ENCODE data around the gene FBXO45.
A peak's percentile ranks its signal among the peaks of the same experiment; 100 is the strongest.
"Not testable (repeated sequence)": the region's sequence is repeated elsewhere in the genome, so short reads cannot be mapped to it uniquely, and the experiment has no call there.

Gene FBXO45

GRCh38 chr3:196557236-196557635, 11.2 kb upstream of the FBXO45 start:
- DNase-seq (ENCODE audit: low read depth in 3 of 3) = no peak

DNA sequence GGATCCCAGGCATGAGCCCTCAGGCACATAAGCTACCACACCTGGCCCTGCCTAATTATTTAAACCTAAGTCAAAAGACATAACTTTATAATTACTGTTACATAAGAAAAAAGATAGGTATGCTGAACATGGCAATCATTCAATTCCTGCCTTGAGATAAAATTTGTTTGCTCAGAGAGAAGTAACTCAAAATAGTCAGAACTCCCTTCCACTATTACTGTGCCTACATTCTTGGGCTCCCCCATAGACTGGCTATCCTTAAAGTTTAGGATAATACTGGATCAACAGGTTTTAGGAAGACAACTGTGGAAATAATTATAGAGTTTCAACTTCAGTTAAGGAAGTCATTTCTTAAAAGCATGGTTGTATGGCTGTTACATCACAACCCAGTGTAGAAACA, 10.0 kb upstream of the FBXO45 start:
- no peak for DNase-seq (ENCODE audit: low read depth in 3 of 3)

- no peak for DNase-seq (ENCODE audit: low read depth in 3 of 3)
Measured at GRCh38 chr3:196559826-196560225, 8.6 kb upstream of the FBXO45 start.

DNA sequence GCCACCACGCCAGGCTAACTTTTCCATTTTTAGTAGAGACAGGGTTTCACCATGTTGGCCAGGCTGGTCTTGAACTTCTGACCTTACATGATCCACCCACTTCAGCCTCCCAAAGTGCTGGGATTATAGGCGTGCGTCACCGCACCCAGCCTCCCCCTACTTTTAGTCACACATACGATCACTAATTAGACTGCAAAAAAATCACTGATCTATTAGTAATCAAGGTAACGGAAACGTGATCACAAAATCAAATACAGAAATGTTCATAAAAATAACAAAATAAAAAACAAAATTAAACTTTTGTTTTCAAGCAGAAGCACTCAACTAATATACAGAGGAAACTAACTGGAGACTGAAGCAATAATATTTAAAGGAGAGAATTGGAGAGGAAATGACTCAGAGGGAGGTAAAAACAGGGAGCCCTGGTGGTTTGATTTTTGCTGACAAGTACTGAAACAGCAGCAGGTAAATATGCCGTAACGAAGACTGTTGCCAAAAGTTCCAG, 4.7 kb upstream of the FBXO45 start:
- peak in 1 of 3 experiments; percentile 6 for DNase-seq (ENCODE audit: low read depth in 3 of 3)

- DNase-seq (ENCODE audit: low read depth in 3 of 3) = peak in 2 of 3 experiments; percentile 5 to 17
Measured at GRCh38 chr3:196569003-196569516, 600 bp downstream of the FBXO45 start.

DNA sequence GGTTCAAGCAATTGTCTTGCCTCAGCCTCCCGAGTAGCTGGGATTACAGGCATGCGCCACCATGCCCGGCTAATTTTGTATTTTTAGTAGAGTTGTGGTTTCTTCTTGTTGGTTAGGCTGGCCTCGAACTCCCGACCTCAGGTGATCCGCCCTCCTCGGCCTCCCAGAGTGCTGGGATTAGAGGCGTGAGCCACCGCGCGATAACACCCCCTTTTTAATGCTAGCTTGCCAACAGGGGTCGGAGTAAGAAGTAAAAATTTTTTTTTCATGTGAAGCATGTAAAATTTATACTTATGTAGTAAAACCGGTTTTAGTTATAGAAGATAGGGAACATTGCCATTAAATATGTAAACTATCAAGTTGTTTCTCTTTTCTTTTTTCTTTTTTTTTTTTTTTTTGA, 1.9 kb downstream of the FBXO45 start:
- not testable (repeated sequence) for DNase-seq (ENCODE audit: low read depth in 3 of 3)

GRCh38 chr3:196572389-196572788, 3.9 kb downstream of the FBXO45 start:
- DNase-seq (ENCODE audit: low read depth in 3 of 3) = no peak

DNA sequence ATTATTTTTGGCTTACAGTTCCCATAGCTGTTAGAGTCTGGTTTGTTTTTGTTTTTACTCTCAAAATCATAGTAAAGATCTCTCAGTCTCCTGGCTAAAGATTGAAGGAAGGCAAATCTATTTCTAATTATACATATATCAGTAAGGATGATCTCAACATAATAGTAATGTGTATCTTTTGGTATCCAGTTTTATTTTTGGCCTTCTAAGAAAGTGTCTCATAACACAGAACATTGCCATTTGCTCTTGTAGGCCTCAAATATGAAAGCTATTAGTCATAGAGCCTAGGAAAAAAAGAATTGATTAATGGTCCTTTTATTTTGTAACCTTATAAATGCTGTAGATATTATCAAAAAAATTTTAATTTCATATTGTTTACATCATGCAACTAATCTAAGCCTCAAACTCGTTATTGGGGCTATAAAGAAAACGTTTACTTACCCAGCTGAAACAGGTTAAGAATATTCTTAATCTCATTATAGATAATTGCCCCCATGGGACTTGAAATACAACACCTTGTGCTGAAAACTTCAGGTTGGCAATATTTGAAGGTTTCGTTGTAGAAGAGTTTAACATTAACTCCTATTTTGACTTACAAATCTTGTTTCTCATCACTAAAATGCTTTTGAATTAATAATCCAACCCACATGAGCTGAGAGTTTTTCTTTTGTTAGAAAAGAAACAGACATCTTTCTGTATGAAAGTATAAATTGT, 16.7 kb downstream of the FBXO45 start:
- no peak for DNase-seq (ENCODE audit: low read depth in 3 of 3)

DNA sequence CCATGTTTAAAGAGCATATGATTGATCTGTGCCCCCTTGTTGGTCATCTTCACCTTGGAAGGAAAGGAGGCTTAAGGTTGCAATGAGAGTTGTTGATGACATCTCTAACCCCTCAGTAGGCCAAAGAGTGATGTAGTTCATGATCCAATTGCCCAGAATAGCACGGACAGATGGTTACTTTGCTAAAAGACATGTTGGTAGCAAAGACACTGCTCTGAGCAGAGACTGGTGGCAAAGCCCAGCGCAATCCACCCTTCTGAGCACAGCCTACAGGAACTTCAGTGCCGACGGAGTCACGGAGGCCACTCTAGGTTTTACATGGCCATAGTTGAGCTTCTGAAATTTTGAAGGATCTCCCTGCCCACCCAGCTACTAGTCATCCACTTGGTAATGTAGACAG, 21.8 kb downstream of the FBXO45 start:
- no peak for DNase-seq (ENCODE audit: low read depth in 3 of 3)

DNA sequence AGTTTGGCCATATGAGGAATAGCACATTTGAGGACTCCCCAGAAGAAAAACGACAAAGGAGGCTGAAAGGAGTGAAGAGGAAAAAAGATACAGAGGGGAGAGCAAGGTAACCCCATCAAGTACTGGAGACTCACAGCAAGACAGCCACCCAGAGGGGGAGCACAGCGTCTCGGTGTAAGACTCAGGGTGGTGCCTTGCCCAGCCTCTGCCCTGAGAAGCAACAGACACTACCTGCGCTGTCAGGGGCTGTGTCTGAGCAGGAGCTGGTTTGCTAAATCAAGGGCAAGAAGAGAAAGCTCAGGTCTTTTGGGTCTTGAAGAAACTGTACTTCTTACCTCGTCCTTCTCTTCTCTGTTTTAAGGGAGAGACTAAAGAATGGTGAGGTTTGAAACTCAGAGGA, 27.9 kb downstream of the FBXO45 start:
- DNase-seq (ENCODE audit: low read depth in 3 of 3) = no peak

DNA sequence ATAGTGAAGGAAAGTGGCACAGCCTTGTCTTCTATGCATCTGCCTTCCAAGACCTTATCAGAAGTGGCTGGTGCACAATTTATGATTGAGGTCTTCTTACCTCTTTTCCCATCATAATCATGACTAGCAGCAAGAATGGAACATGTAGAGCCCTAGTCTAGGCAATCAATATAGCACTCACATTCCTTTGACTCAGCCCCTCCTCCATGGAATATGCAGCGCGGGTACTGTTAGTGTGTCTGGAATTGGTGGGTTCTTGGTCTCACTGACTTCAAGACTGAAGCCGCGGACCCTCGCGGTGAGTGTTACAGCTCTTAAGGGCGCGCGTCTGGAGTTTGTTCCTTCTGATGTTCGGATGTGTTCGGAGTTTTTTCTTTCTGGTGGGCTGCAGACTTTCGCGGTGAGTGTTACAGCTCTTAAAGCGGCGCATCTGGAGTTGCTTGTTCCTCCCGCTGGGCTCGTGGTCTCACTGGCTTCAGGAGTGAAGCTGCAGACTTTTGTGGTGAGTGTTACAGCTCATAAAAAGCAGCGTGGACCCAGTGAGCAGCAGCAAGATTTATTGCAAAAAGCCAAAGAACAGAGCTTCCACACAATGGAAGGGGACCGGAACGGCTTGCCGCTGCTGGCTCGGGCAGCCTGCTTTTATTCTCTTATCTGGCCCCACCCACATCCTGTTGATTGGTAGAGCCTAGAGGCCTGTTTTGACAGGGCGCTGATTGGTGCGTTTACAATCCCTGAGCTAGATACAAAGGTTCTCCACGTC, 29.7 kb downstream of the FBXO45 start:
- DNase-seq (ENCODE audit: low read depth in 3 of 3) = not testable (repeated sequence)

GRCh38 chr3:196599734-196600128, 31.3 kb downstream of the FBXO45 start:
- DNase-seq (ENCODE audit: low read depth in 3 of 3) = no peak

GRCh38 chr3:196600359-196600758, 31.9 kb downstream of the FBXO45 start:
- no peak for DNase-seq (ENCODE audit: low read depth in 3 of 3)

DNA sequence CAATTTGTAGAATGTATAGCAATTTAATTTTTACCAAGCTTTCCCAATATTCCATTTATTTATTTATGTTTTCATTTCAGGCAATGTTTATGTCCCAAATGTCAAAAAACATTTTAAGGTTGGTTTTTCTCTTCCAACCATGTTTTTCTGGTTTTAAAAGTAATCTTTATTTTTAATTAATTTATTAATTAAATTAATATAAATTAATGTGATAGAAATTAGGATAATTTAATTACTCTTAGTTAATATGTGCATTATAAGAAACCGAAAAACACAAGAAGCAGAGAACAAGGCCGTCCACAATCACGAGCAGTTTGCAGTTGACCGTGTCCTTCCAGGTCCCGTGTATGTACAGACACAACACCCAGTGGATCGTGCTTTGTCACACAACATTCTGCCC, 34.2 kb downstream of the FBXO45 start:
- no peak for DNase-seq (ENCODE audit: low read depth in 3 of 3)

DNA sequence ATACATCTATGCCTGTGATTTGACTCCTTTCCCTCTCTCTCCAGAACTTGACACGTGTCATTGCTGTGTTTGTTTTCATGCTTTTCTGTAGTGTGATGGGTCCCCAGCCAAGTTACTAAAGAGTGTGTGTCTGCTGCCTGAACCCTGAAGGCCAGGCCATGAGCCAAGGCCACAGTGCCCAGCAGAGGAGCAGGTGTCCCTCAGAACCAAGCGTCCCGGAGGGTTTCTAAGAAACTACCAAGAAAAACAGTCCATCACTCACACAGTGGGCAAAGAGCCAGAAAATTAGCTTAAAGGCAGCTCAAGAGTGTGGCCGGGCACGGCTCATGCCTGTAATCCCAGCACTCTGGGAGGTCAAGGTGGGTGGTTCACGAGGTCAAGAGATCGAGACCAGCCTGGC, 35.2 kb downstream of the FBXO45 start:
- DNase-seq (ENCODE audit: low read depth in 3 of 3) = no peak

DNA sequence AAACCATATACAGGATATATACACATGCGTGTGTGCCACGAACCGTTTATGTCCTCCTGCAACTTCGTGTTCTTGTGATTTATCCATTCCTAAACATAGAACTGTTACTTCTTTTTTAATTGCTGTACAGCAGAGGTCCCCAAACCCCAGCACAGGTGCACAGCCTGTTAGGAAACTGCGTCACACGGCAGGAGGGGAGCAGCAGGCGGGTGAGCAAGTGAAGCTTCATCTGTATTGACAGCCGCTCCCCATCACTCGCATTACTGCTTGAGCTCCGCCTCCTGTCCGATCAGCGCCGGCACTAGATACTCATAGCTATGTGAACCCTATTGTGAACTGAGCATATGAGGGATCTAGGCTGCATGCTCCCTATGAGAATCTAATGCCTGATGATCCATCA, 36.1 kb downstream of the FBXO45 start:
- DNase-seq (ENCODE audit: low read depth in 3 of 3) = peak in 2 of 3 experiments; percentile 35 to 36

- DNase-seq (ENCODE audit: low read depth in 3 of 3) = no peak
Measured at GRCh38 chr3:196608693-196609092, 40.2 kb downstream of the FBXO45 start.

GRCh38 chr3:196609343-196609775, 40.9 kb downstream of the FBXO45 start:
- DNase-seq (ENCODE audit: low read depth in 3 of 3) = peak; percentile 88 to 96 (median 93)

DNA sequence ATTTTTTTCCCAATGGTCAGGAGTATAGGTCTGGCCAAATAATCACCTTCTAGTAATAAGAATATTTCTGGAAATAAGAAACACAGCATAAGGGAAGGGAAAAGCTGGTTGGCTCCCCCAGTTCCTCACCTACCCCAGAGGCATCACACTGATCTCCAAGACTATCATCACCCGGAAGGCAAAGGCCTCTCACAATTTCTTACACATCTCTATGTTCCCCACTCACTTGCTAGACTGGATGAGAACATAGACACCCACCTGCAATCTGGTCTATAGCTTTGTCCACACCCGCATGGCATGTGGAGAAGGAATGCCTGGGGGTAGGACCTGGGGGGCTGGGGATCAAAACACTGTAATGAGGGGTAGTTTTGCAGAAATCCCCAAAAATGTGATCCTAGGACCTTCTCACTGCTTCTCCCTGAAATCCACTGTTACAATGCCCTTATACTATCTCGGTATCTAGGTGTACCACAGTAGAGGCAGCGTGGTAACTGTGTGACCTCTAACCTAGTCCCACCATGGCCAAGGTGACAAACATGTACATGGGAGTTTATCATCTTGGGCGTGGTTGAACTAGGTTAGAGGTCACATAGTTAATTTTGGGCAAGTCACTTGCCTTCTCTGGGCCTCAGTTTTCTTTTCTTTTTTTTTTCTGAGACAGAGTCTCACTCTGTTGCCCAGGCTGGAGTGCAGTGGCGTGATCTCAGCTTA, 41.5 kb downstream of the FBXO45 start:
- no peak for DNase-seq (ENCODE audit: low read depth in 3 of 3)

DNA sequence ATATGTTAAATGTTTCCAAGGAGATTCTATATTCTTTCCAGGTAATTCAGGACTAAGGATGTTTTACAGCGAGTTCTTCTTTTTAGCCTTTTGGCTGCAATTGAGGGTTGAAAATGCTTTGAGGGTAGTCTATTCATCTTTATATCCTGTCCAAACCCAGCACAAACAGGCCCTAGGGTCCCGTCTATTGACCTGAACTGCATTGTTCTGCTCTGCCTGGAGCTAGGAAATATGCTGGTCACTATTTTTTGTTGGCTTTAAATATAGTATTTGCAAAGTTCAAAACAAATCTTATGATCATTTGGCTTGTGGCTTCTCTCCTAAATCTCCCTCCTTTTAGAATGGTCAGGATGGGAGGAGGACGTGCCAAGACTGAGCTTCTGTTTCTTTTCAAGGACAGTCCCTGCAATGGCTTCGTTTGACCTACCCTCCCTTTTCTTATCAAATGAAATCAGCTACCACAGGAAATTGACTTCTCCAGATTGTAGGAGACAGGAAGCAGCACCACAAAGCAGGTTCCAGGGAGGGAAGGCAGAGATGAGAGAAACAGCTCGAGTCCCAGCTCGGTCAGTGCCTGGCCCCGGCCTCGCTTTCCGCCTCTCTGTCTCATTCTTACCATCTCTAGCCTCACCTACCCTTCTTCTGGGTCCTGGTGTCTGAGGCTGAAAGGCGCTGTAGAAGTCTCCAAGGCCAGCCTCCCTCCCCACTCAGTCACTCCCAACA, 43.5 kb downstream of the FBXO45 start:
- no peak for DNase-seq (ENCODE audit: low read depth in 3 of 3)

GRCh38 chr3:196615234-196615633, 46.8 kb downstream of the FBXO45 start:
- not testable (repeated sequence) for DNase-seq (ENCODE audit: low read depth in 3 of 3)
